CD4-positive, alpha-beta T cell treated with Interleukin-21 for 1 hour (primary cell): ENCODE data around the gene KANSL3.
"Not testable (repeated sequence)": the region's sequence is repeated elsewhere in the genome, so short reads cannot be mapped to it uniquely, and the experiment has no call there.

Source experiments
- DNase-seq: peaks from one replicate; pipeline ENCODE4 v3.0.0-alpha.2; 2020

The KANSL3 gene

GRCh38 chr2:96556441-96557330, 81.4 kb downstream of the KANSL3 start:
- DNase-seq = peak; percentile 9

- DNase-seq = peak; percentile 13
Observed at GRCh38 chr2:96555146-96555610, 82.9 kb downstream of the KANSL3 start.

GRCh38 chr2:96554293-96555145, 83.6 kb downstream of the KANSL3 start:
- DNase-seq = peak; percentile 76

GRCh38 chr2:96553957-96554292, 84.2 kb downstream of the KANSL3 start:
- DNase-seq = not testable (repeated sequence)

GRCh38 chr2:96553176-96553956, 84.7 kb downstream of the KANSL3 start:
- DNase-seq = peak; percentile 23

- peak; percentile 22 for DNase-seq
Observed at GRCh38 chr2:96552315-96553175, 85.6 kb downstream of the KANSL3 start.

- no peak for DNase-seq
Observed at GRCh38 chr2:96551605-96552314, 86.4 kb downstream of the KANSL3 start.

- DNase-seq = peak; percentile 6
Observed at GRCh38 chr2:96550787-96551604, 87.1 kb downstream of the KANSL3 start.

GRCh38 chr2:96549967-96550786, 87.9 kb downstream of the KANSL3 start:
- no peak for DNase-seq

- DNase-seq = no peak
Observed at GRCh38 chr2:96549466-96549785, 88.7 kb downstream of the KANSL3 start.

- DNase-seq = peak; percentile 16
Observed at GRCh38 chr2:96548558-96549465, 89.3 kb downstream of the KANSL3 start.

- no peak for DNase-seq
Observed at GRCh38 chr2:96547731-96548171, 90.4 kb downstream of the KANSL3 start.

GRCh38 chr2:96547203-96547641, 90.9 kb downstream of the KANSL3 start:
- DNase-seq = no peak

- DNase-seq = peak; percentile 59
Observed at GRCh38 chr2:96546797-96547196, 91.3 kb downstream of the KANSL3 start.

- DNase-seq = peak; percentile 48
Observed at GRCh38 chr2:96546321-96546720, 91.8 kb downstream of the KANSL3 start.
